ENCODE measurements around the gene IMMT.
"Not testable (repeated sequence)": the region's sequence is repeated elsewhere in the genome, so short reads cannot be mapped to it uniquely, and the experiment has no call there.

IMMT gene

DNA sequence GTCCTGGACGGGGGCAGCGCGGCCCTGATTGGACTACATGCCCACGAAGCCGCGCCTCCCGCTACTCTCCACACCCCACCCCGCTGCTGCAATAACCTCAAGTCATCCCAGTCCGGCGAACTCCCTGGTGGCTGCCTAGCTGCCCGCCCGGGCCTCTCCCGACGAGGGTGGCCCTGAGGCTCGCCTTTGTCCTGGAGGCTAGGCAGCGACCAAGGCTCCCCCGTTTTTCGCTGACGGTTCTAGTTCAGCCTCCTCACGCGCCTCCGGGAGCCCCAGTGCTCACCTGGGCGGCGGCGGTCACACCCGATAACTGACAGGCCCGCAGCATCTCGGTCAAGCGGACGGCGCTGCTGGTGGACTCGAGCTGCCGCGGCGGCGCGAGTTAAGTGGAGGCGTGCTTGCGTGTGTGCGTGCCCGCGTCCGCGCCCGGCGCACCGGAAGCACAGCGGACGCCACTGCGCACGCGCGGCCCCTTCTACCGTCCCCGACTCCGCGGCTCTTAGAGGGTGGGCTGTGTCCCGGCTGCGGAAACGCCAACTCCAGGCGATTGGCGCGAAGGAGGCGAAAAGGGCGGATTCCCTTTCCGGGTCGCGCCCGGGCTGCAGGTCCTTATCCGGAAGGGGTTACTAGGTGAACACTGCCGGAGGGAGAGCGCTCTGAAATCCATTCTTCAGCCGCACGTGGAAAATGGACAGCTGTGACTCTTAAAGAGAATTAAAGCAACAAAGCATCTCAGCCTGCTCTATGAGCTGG is at the start of gene IMMT:
IMMT (minus strand) TSS at position 408 of the 753 bp plus-strand sequence; CDS start at position 328, 80 bp downstream.
- DNase-seq: peak; percentile 93

GRCh38 chr2:86244781-86245180 is 49.5 kb upstream of the IMMT start:
- DNase-seq: not testable (repeated sequence)

DNA sequence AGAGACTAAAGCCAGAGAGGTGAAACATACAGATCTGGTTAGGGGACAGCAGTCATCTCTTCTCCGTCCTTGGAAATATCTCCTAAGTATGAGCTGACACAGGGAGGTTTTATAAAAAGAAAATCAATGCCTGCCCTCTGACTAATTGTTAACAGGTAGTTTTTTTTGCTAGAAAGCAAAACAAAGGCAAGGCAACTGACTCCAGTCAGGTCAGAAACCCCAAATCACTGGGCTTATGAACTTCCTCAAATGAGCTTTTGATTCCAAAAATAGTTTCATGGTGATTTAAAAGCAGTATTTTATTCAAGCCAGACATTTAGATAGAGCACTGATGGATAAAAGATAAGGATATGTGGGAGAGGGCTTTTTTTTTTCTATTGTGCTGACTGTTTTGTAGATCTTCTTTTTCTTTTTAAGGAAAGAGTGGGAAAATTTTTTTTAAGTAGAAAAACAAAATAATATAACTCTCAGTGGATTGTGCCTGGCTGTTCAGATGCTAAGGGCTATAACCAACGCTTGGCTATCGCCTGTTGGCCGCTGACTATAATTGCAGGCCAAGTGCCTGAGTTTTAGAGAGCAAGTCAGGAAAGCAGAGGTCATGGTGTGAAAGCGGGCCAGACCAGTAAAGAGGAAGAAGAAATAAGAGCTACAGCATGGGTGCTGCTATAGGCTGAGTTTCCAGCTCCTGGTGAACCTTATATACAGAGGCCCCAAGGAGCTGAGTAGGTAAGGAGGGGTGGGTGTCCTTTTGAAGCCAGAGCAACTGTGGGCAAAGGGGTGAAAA is 48.9 kb upstream of the IMMT start:
- DNase-seq: no peak

DNA sequence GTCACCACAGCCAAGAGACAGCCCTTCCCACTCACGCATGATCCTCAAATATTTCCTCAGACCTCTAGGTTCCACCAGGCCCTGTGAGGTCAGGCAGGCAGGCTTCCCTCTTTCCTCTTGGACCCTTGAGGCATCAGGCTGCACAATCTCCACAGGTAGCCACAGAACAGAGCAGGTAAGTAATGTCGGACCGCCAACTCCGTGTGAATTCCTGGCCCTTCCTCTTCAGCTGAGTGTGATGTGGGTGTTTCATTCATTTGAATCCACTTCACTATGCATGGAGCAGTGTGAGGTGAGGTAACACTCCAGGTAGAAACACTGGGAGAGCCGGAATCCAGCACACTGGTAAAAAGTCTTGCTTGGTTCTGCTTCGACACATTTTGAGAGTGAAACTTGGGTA is 48.0 kb upstream of the IMMT start:
- DNase-seq: no peak

GRCh38 chr2:86241611-86242010 is 46.3 kb upstream of the IMMT start:
- no peak for DNase-seq

DNA sequence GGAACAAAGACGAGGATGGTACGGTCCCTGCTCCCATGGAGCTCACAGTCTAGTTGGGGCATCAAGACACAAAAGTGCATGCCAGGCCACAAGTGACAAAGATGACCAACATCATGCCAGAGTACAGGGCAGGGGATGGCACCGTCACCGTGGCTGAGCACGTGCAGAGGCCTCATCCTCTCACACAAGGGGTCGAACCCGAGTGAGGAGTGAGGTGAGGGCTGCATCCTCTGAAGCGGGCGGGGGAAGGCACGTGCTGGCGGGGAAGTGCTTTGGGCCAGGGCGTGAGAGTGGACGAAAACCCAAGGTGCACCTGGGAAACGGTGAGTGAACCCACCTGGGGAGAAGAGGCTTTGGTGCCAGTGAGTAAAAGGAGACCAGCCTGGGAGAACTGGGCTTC is 45.0 kb upstream of the IMMT start:
- no peak for DNase-seq

DNA sequence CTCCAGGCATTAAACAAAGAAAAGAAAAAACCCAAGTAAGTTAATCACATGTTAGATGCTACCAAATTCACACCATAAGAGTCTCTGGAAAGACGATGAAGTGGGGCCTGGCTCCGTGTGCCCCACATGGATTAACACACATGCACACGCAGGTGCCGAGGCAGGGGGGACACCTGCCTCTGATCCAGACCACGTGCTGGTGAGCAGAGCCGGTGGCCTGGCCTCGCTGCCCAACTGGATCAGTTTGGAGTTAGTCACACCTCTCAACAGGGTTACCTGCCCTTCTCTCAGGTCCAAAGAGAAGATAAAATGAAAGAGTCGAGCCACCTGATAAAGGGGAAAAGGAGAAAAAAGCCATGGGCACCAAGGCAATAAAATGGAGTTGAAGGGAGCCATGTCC is 44.5 kb upstream of the IMMT start:
- no peak for DNase-seq

DNA sequence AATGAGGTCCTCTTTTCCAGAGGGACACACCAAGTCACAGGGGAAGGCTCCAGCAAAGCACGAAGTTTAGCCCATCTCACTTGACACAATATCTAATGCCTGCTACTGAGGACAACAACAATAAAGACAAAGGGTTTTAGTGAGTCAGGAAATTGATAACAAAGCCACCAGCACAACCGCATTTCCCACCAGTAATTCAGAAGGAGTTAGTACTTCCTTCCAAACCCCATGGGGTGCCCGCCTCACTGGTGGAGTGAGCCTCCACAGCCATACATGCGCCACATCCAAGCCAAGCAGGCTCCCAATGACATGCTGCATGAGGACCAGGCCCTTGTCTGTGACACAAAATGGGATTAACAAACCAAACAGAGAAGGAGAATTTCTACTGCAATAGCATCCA is 44.1 kb upstream of the IMMT start:
- DNase-seq: no peak

DNA sequence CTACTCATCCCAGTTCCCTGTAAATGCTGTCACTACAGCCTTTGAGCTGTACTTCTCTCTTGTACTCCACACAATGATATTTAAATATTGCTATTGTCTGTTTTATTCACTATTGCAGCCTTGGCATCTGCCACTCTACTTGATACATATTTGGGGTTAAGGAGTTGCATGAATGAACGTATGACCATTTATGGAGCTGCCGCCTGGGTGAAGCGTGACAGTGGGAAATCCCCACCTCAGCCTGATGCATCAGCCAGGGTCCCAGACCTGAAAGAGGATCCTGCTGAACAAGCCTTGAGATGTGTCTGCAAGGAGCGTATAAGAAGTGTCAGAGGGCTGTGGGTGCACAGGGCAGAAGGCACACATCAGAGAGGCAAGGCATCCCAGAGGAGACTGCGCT is 43.1 kb upstream of the IMMT start:
- DNase-seq: peak; percentile 43

- DNase-seq: no peak
These were observed 41.9 kb upstream of the IMMT start for GRCh38 chr2:86237172-86237571.

- DNase-seq: no peak
These were observed 40.1 kb upstream of the IMMT start for GRCh38 chr2:86235196-86235980.

GRCh38 chr2:86234563-86235131 is 39.4 kb upstream of the IMMT start:
- DNase-seq: no peak

- DNase-seq: no peak
These were observed 38.2 kb upstream of the IMMT start for GRCh38 chr2:86233436-86233835.

DNA sequence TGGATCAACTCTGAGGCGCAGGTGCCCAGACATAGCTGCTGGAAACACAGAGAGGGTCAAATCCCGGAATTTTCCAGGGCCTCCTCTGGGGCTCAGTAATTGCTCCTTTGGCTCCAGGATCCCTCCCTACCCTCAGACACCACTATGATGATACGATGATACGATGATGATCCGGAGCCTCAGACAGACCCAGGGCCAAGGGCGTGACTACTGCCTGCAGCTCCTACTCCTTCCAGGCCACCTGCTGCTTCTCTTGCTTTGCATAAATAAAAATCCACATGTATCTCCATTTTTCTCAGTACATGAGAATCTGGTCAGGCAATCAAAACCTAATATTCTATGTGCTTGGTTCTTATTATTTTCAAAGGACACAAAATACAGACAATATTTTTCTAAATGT is 37.6 kb upstream of the IMMT start:
- DNase-seq: no peak

- DNase-seq: no peak
These were observed 37.1 kb upstream of the IMMT start for GRCh38 chr2:86232373-86232784.

GRCh38 chr2:86231680-86232372 is 36.6 kb upstream of the IMMT start:
- DNase-seq: no peak

DNA sequence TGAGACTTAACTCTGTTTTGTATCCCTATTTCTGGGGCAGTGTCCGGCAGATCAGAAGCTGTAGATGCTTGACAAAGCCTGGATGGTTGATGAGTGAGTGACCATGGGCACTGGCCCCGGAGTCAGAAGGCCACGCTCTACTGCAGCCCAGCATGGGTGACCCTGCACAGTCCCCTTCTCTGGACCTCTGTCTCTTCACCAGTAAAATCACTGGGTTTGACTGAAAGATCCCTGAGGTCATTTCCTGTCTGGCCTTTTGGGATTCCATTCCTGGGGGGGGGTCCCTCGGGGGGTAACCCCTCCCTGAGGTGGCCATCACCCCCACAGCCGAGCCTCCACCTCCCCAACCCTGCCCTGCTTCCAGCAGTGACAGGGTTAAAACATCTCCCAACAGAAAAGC is 35.7 kb upstream of the IMMT start:
- no peak for DNase-seq

DNA sequence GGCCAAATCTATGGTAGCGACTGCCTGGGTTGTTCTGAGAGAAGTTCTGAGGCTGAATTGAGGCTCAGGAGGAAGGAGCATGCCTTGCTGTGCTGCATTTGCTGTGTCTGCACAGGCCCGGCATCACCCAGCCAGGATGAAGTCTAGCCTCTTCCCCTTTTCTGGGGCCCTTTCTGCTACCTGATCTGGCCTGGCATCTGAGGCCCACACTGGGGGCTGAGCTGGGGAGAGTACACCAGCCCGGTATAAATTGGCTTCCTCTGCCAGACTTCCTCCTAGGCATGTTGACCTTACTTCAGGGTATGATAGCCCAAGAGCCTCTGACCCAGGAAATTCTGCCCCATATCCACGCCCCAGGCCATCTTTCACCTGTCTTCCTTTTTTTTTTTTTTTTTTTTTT is 34.0 kb upstream of the IMMT start:
- DNase-seq: no peak

- not testable (repeated sequence) for DNase-seq
These were observed 33.3 kb upstream of the IMMT start for GRCh38 chr2:86228574-86228973.

- DNase-seq: no peak
These were observed 32.4 kb upstream of the IMMT start for GRCh38 chr2:86227685-86228084.

DNA sequence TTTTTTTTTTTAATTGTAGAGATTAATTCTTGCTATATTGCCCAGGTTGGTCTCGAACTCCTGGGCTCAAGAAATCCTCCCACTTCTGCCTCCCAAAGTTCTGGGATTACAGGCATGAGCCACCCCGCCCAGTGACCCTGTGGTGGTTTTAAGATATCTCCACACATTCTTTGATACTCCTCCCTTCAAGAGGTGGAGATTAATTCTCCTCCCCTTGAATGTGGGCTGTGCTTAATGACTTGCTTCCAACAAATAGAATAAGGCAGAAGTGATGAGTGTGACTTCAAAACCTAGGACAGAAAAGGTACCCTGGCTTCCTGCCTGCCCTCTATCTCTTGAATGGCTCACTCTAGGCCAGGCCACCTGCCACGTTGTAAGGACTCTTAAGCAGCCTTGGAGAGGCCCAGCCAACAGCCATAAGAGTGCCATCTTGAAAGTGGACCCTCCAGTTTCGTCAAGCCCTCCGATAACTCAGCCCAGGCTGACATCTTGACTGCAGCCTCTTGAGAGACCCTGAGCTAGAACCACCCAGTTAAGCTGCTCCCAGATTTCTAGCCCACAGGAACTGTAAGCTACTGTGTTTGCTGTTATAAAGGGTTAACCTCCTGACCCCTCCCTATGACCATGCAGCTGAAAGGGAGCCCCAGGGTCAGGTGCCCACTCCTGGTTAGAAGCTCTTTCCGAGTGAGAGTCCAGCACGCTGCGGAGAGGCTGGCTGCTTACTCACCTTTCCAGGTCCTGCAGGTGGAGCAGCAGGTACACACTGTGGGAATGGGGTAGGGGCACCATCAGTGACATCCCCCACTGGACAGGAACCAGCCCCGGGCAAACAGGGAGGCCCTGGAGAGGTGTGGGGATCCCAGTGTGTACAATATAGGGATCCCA is 31.6 kb upstream of the IMMT start:
- no peak for DNase-seq

- no peak for DNase-seq
These were observed 30.8 kb upstream of the IMMT start for GRCh38 chr2:86226070-86226469.
